Esophagus muscularis mucosa (tissue), 4 donors: ENCODE measurements around the gene VRK1. TPM values are rescaled to one million over a fixed set of nuclear protein-coding genes. Genes with fewer than 3 reads are reported as not detected.

Experiments
- DNase-seq: peaks from one replicate; pipeline ENCODE4 v3.0.0-alpha.2; 2017; ENCODE audit errors: extremely low spot score
- H3K27ac ChIP-seq, 4 donors: fragments of 200-600 bp; sonication (generic); replicated peaks in 1 of 4; 1 replicate in 3 of 4; 2 replicates in 1 of 4; pipeline ENCODE4 v1.5.1; 2016 to 2019; ENCODE audit warnings: mild to moderate bottlenecking in 1 of 4
- H3K27me3 ChIP-seq, 4 donors: fragments of 200-600 bp; sonication (generic); one replicate each; pipeline versions ENCODE4 v1.5.1 to v1.6.0; 2016 to 2019
- H3K36me3 ChIP-seq, 4 donors: fragments of 200-600 bp; sonication (generic); one replicate each; pipeline ENCODE4 v1.5.1; 2016 to 2019
- H3K4me1 ChIP-seq, 4 donors: fragments of 200-600 bp; sonication (generic); one replicate each; pipeline ENCODE4 v1.5.1; 2016 to 2019
- H3K4me3 ChIP-seq, 4 donors: fragments of 200-600 bp; sonication (generic); 1 replicate in 2 of 4; 2 replicates in 2 of 4; pipeline ENCODE4 v1.5.1; 2016 to 2019; ENCODE audit warnings: mild to moderate bottlenecking in 4 of 4, moderate library complexity in 1 of 4
- H3K9me3 ChIP-seq, 4 donors: fragments of 200-600 bp; sonication (generic); 1 replicate in 3 of 4; 2 replicates in 1 of 4; pipeline ENCODE4 v1.5.1; 2016 to 2019
- CTCF ChIP-seq, 3 experiments: fragments of 200-600 bp in 2 of 3; fragments of 450-650 bp in 1 of 3; sonication (generic) in 2 of 3; IDR thresholded peaks; one replicate each; pipeline ENCODE4 v1.5.1; 2017 to 2019; ENCODE audit warnings: antibody characterized with exemption in 3 of 3, mild to moderate bottlenecking in 2 of 3, moderate library complexity in 1 of 3
- EP300 ChIP-seq: sonication (generic); formaldehyde crosslinking; IDR thresholded peaks from one replicate; pipeline ENCODE4 v1.6.1; 2017; ENCODE audit warnings: antibody characterized with exemption
- POLR2A ChIP-seq: fragments of 450-650 bp; IDR thresholded peaks from one replicate; pipeline ENCODE4 v1.6.1; 2017; ENCODE audit warnings: antibody characterized with exemption, moderate library complexity, mild to moderate bottlenecking, low read depth
- POLR2AphosphoS5 ChIP-seq, 2 donors: sonication (generic); formaldehyde crosslinking; IDR thresholded peaks; one replicate each; pipeline ENCODE4 v1.6.1; 2017; ENCODE audit warnings: antibody characterized with exemption in 2 of 2
- whole genome bisulfite sequencing: methylation state at CpG from one replicate; pipeline ENCODE4 v1.1.5; 2018; 5-methylcytosine and 5-hydroxymethylcytosine counted together
- intact Hi-C: fragments of 100-400 bp; cut with DNase I; formaldehyde crosslinking; loops from one replicate; pipeline ENCODE4 v1.15.1; 2023
- total RNA-seq, 4 donors: library from RNA; depleted of rRNA; stranded (reverse); fragments of >200 nt; gene quantifications; one replicate each; pipeline versions ENCODE4 v1.1.0 to v1.2.1, GENCODE V29; 2016

Gene VRK1
- total RNA-seq, 4 donors from 2014 or later: 10.1 to 17.9 (median 14.3) TPM

- intact Hi-C loops: no loop called here
- peak; percentile 37 for DNase-seq
- Histone ChIP-seq H3K4me1 (no peaks in the 10 kb centered on the region), H3K36me3 (no peaks in the 10 kb centered on the region), H3K27me3 (peaks cover 0 to 8% (median 0%) of the 10 kb centered on the region in 4 donors), H3K27ac (no peak overlapping the region), H3K4me3 (no peak overlapping the region), H3K9me3 (no peaks in the 10 kb centered on the region)
- TF ChIP-seq POLR2A: no peak
- no peak for TF ChIP-seq POLR2AphosphoS5 (IDR thresholded peaks at IDR 0.05)
- TF ChIP-seq EP300: no peak
- TF ChIP-seq CTCF (IDR thresholded peaks at IDR 0.05): no peak
- WGBS: 77% methylated on average over 10 of the region's 10 CpGs
These were observed 13.9 kb upstream of the VRK1 start for GRCh38 chr14:96783043-96783914.

GRCh38 chr14:96783915-96784224 lies 13.3 kb upstream of the VRK1 start:
- DNase-seq: peak; percentile 70
- Histone ChIP-seq H3K27me3 (peaks cover 0 to 8% (median 0%) of the 10 kb centered on the region in 4 donors), H3K4me1 (no peaks in the 10 kb centered on the region), H3K36me3 (no peaks in the 10 kb centered on the region), H3K4me3 (no peak overlapping the region), H3K9me3 (no peaks in the 10 kb centered on the region), H3K27ac (no peak overlapping the region)
- WGBS: 68% methylated on average over 4 of the region's 4 CpGs
- intact Hi-C loops: no loop called here
- no peak for TF ChIP-seq POLR2AphosphoS5 (IDR thresholded peaks at IDR 0.05)
- TF ChIP-seq CTCF (IDR thresholded peaks at IDR 0.05): no peak
- no peak for TF ChIP-seq EP300
- TF ChIP-seq POLR2A: no peak

GRCh38 chr14:96790186-96790585 lies 7.0 kb upstream of the VRK1 start:
- no peaks in the 10 kb centered on the region for H3K36me3 ChIP-seq
- peaks cover 0 to 4% (median 0%) of the 10 kb centered on the region in 4 donors for H3K27me3 ChIP-seq
- intact Hi-C loops: no loop called here
- H3K9me3 ChIP-seq: no peaks in the 10 kb centered on the region
- no peak for DNase-seq
- H3K4me1 ChIP-seq: no peaks in the 10 kb centered on the region
- TF ChIP-seq POLR2AphosphoS5 (IDR thresholded peaks at IDR 0.05) (no peak), EP300 (no peak)
- H3K27ac ChIP-seq: no peak overlapping the region
- 47% methylated on average over 3 of the region's 3 CpGs for WGBS
- H3K4me3 ChIP-seq: no peak overlapping the region

- TF ChIP-seq EP300 (no peak), CTCF (IDR thresholded peaks at IDR 0.05) (no peak)
- Histone ChIP-seq H3K36me3 (no peaks in the 10 kb centered on the region), H3K4me1 (no peaks in the 10 kb centered on the region), H3K9me3 (no peaks in the 10 kb centered on the region), H3K4me3 (no peak overlapping the region), H3K27ac (no peak overlapping the region), H3K27me3 (peaks cover 0 to 4% (median 0%) of the 10 kb centered on the region in 4 donors)
- intact Hi-C loops: no loop called here
- WGBS: 77% methylated on average over 1 of the region's 1 CpG
- no peak for DNase-seq
These were observed 6.5 kb upstream of the VRK1 start for GRCh38 chr14:96790706-96791105.

- H3K27ac ChIP-seq: no peak overlapping the region
- WGBS: 77% methylated on average over 5 of the region's 5 CpGs
- no peaks in the 10 kb centered on the region for H3K9me3 ChIP-seq
- no peaks in the 10 kb centered on the region for H3K36me3 ChIP-seq
- no peak for DNase-seq
- intact Hi-C loops: no loop called here
- no peaks in the 10 kb centered on the region for H3K27me3 ChIP-seq
- peaks cover 0 to 4% (median 0%) of the 10 kb centered on the region in 4 donors for H3K4me1 ChIP-seq
- H3K4me3 ChIP-seq: no peak overlapping the region
- TF ChIP-seq POLR2A (no peak), CTCF (IDR thresholded peaks at IDR 0.05) (no peak), EP300 (no peak), POLR2AphosphoS5 (IDR thresholded peaks at IDR 0.05) (no peak)
These were observed 5.2 kb upstream of the VRK1 start for GRCh38 chr14:96792003-96792402.
